Glutamatergic neuron (in vitro differentiated cells): ENCODE results near the gene ABL2. TPM values are rescaled to one million over a fixed set of nuclear protein-coding genes. Genes with fewer than 3 reads are reported as not detected.
A peak's percentile ranks its signal among the peaks of the same experiment; 100 is the strongest.
"Not testable (repeated sequence)": the region's sequence is repeated elsewhere in the genome, so short reads cannot be mapped to it uniquely, and the experiment has no call there.

ENCODE experiments used
- DNase-seq: peaks from one replicate; pipeline ENCODE4 v3.0.0; 2022
- H3K27ac Mint-ChIP-seq: one replicate; pipeline ENCODE4 v1.8.0; 2020; ENCODE audit warnings: mild to moderate bottlenecking, mixed read lengths, inconsistent platforms; ENCODE audit not compliant: unreplicated experiment
- H3K27me3 Mint-ChIP-seq: one replicate; pipeline ENCODE4 v1.8.0; 2020; ENCODE audit warnings: mild to moderate bottlenecking, moderate library complexity, mixed read lengths, inconsistent platforms; ENCODE audit not compliant: unreplicated experiment
- H3K36me3 Mint-ChIP-seq: one replicate; pipeline ENCODE4 v1.8.0; 2020; ENCODE audit warnings: mild to moderate bottlenecking, mixed read lengths, inconsistent platforms; ENCODE audit not compliant: unreplicated experiment
- H3K4me1 Mint-ChIP-seq: one replicate; pipeline ENCODE4 v1.8.0; 2020; ENCODE audit warnings: mild to moderate bottlenecking, low read depth, mixed read lengths, inconsistent platforms; ENCODE audit not compliant: unreplicated experiment
- H3K4me3 Mint-ChIP-seq: one replicate; pipeline ENCODE4 v1.8.0; 2020; ENCODE audit warnings: mild to moderate bottlenecking, mixed read lengths, inconsistent platforms; ENCODE audit not compliant: unreplicated experiment
- H3K9me3 Mint-ChIP-seq: one replicate; pipeline ENCODE4 v1.8.0; 2020; ENCODE audit warnings: mild to moderate bottlenecking, moderate library complexity, mixed read lengths, inconsistent platforms; ENCODE audit not compliant: unreplicated experiment
- CTCF ChIP-seq: fragments of 200-600 bp; sonication (generic); IDR thresholded peaks from one replicate; pipeline ENCODE4 v1.5.0; 2021; ENCODE audit not compliant: partially characterized antibody, unreplicated experiment
- total RNA-seq: library from RNA; stranded (reverse); fragmentation: NEBNext Ultra II Directional; extraction: Animal tissue kit (Norgen Biotek cat#: 25700); gene quantifications from one replicate; pipeline ENCODE4 v1.2.1, GENCODE V29; 2021; ENCODE audit not compliant: unreplicated experiment

The ABL2 gene
- total RNA-seq, 1 donor from 2014 or later = 24.7 TPM

GRCh38 chr1:179231923-179232322 is 2.4 kb upstream of the ABL2 start:
- H3K27me3 Mint-ChIP-seq = peaks cover 4% of the 10 kb centered on the region
- H3K9me3 Mint-ChIP-seq = peaks cover 3% of the 10 kb centered on the region
- TF ChIP-seq CTCF = no peak
- H3K4me3 Mint-ChIP-seq = no peak overlapping the region
- no peaks in the 10 kb centered on the region for H3K36me3 Mint-ChIP-seq
- peaks cover 4% of the 10 kb centered on the region for H3K4me1 Mint-ChIP-seq
- H3K27ac Mint-ChIP-seq = no peak overlapping the region
- no peak for DNase-seq

GRCh38 chr1:179230721-179231120 is 1.2 kb upstream of the ABL2 start:
- no peaks in the 10 kb centered on the region for H3K36me3 Mint-ChIP-seq
- DNase-seq = no peak
- H3K27ac Mint-ChIP-seq = no peak overlapping the region
- peak overlapping the region; percentile 91 for H3K4me3 Mint-ChIP-seq
- H3K27me3 Mint-ChIP-seq = peaks cover 4% of the 10 kb centered on the region
- no peak for TF ChIP-seq CTCF
- peaks cover 8% of the 10 kb centered on the region for H3K4me1 Mint-ChIP-seq
- peaks cover 3% of the 10 kb centered on the region for H3K9me3 Mint-ChIP-seq

GRCh38 chr1:179230251-179230650 is 774 bp upstream of the ABL2 start:
- Mint-ChIP-seq H3K36me3 (no peaks in the 10 kb centered on the region), H3K9me3 (peaks cover 3% of the 10 kb centered on the region), H3K27ac (peak overlapping the region; percentile 54), H3K4me1 (peaks cover 9% of the 10 kb centered on the region), H3K27me3 (peaks cover 4% of the 10 kb centered on the region), H3K4me3 (peak overlapping the region; percentile 91)
- TF ChIP-seq CTCF = no peak
- no peak for DNase-seq

GRCh38 chr1:179228783-179229213 is 679 bp downstream of the ABL2 start:
- H3K27ac Mint-ChIP-seq = peak overlapping the region; percentile 88
- DNase-seq = peak; percentile 76
- peaks cover 4% of the 10 kb centered on the region for H3K27me3 Mint-ChIP-seq

GRCh38 chr1:179226738-179227137 is 2.7 kb downstream of the ABL2 start:
- Mint-ChIP-seq H3K4me3 (no peak overlapping the region), H3K27ac (no peak overlapping the region), H3K27me3 (peaks cover 4% of the 10 kb centered on the region), H3K36me3 (no peaks in the 10 kb centered on the region), H3K9me3 (no peaks in the 10 kb centered on the region), H3K4me1 (peaks cover 9% of the 10 kb centered on the region)
- TF ChIP-seq CTCF = no peak
- no peak for DNase-seq

More at GRCh38 chr1:179228783-179229213, 679 bp downstream of the ABL2 start:
- H3K4me3 Mint-ChIP-seq = peak overlapping the region; percentile 92
- H3K9me3 Mint-ChIP-seq = peaks cover 3% of the 10 kb centered on the region
- no peaks in the 10 kb centered on the region for H3K36me3 Mint-ChIP-seq
- H3K4me1 Mint-ChIP-seq = peaks cover 9% of the 10 kb centered on the region
- TF ChIP-seq CTCF = no peak

GRCh38 chr1:179224466-179224865 is 5.0 kb downstream of the ABL2 start:
- H3K4me1 Mint-ChIP-seq, H3K27me3 Mint-ChIP-seq, H3K36me3 Mint-ChIP-seq, H3K9me3 Mint-ChIP-seq, H3K27ac Mint-ChIP-seq, H3K4me3 Mint-ChIP-seq, DNase-seq: not testable (repeated sequence)

- DNase-seq, H3K9me3 Mint-ChIP-seq, H3K27ac Mint-ChIP-seq, H3K4me3 Mint-ChIP-seq, H3K27me3 Mint-ChIP-seq, H3K36me3 Mint-ChIP-seq, H3K4me1 Mint-ChIP-seq: not testable (repeated sequence)
Observed at GRCh38 chr1:179221121-179221520, 8.4 kb downstream of the ABL2 start.
